ENCODE results near the gene ZNF10. TPM values are rescaled to one million over a fixed set of nuclear protein-coding genes. Genes with fewer than 3 reads are reported as not detected.

The ZNF10 gene
- total RNA-seq, 1 donor: 5.2 TPM

- TF ChIP-seq CTCF (IDR thresholded peaks at IDR 0.05; ENCODE audit: insufficient read depth, low read depth, low read length): no peak
- no peak for DNase-seq (ENCODE audit: low read depth)
- no peak overlapping the region for H3K4me3 ChIP-seq (ENCODE audit: low read depth, low read length)
These were observed 15.6 kb downstream of the ZNF10 start for GRCh38 chr12:133145981-133146380.

- no peak for DNase-seq (ENCODE audit: low read depth)
- H3K4me3 ChIP-seq (ENCODE audit: low read depth, low read length): no peak overlapping the region
- no peak for TF ChIP-seq CTCF (IDR thresholded peaks at IDR 0.05; ENCODE audit: insufficient read depth, low read depth, low read length)
These were observed 25.8 kb downstream of the ZNF10 start for GRCh38 chr12:133156125-133156690.

- H3K4me3 ChIP-seq (ENCODE audit: low read depth, low read length): no peak overlapping the region
- DNase-seq (ENCODE audit: low read depth): no peak
- TF ChIP-seq CTCF (IDR thresholded peaks at IDR 0.05; ENCODE audit: insufficient read depth, low read depth, low read length): no peak
These were observed 35.3 kb downstream of the ZNF10 start for GRCh38 chr12:133165776-133166175.

GRCh38 chr12:133172491-133172890, 42.1 kb downstream of the ZNF10 start:
- TF ChIP-seq CTCF (IDR thresholded peaks at IDR 0.05; ENCODE audit: insufficient read depth, low read depth, low read length): no peak
- no peak for DNase-seq (ENCODE audit: low read depth)
- no peak overlapping the region for H3K4me3 ChIP-seq (ENCODE audit: low read depth, low read length)

- no peak for TF ChIP-seq CTCF (IDR thresholded peaks at IDR 0.05; ENCODE audit: insufficient read depth, low read depth, low read length)
- no peak for DNase-seq (ENCODE audit: low read depth)
- H3K4me3 ChIP-seq (ENCODE audit: low read depth, low read length): no peak overlapping the region
These were observed 44.5 kb downstream of the ZNF10 start for GRCh38 chr12:133174901-133175300.

- DNase-seq (ENCODE audit: low read depth): no peak
- TF ChIP-seq CTCF (IDR thresholded peaks at IDR 0.05; ENCODE audit: insufficient read depth, low read depth, low read length): no peak
- H3K4me3 ChIP-seq (ENCODE audit: low read depth, low read length): no peak overlapping the region
These were observed 50.2 kb downstream of the ZNF10 start for GRCh38 chr12:133180669-133181068.
